Lung (tissue), 12 donors: ENCODE data around the gene HCAR2. TPM values are rescaled to one million over a fixed set of nuclear protein-coding genes. Genes with fewer than 3 reads are reported as not detected.
"Not testable (repeated sequence)": the region's sequence is repeated elsewhere in the genome, so short reads cannot be mapped to it uniquely, and the experiment has no call there.

Experiments
- ATAC-seq: fragments of 200-7000 bp; cut with Tn5 transposase; one replicate; pipeline ENCODE4 v1.9.1; 2020; ENCODE audit warnings: moderate number of reproducible peaks; ENCODE audit not compliant: insufficient read depth, low FRiP score
- DNase-seq, 3 donors: peaks; one replicate each; pipeline ENCODE4 v3.0.0-alpha.2; 2013 to 2017
- H3K27ac ChIP-seq, 2 donors: one replicate each; pipeline ENCODE4 v1.5.1; 2013; ENCODE audit warnings: mild to moderate bottlenecking in 2 of 2, moderate library complexity in 2 of 2, control low read depth in 1 of 2, inconsistent platforms in 1 of 2, low read depth in 1 of 2, low read length in 1 of 2
- H3K27me3 ChIP-seq, 3 donors: one replicate each; pipeline ENCODE4 v1.5.1; 2013; ENCODE audit warnings: low read length in 2 of 3; ENCODE audit not compliant: control insufficient read depth in 3 of 3, insufficient read depth in 3 of 3
- H3K36me3 ChIP-seq, 4 donors: one replicate each; pipeline ENCODE4 v1.5.1; 2013; ENCODE audit warnings: low read length in 4 of 4, mild to moderate bottlenecking in 1 of 4, moderate library complexity in 1 of 4; ENCODE audit not compliant: control insufficient read depth in 4 of 4, insufficient read depth in 4 of 4
- H3K4me1 ChIP-seq, 5 donors: one replicate each; pipeline ENCODE4 v1.5.1; 2013; ENCODE audit warnings: low read length in 5 of 5, mild to moderate bottlenecking in 2 of 5, moderate library complexity in 1 of 5; ENCODE audit not compliant: control insufficient read depth in 5 of 5, insufficient read depth in 5 of 5
- H3K4me3 ChIP-seq: one replicate; pipeline ENCODE4 v1.5.1; 2013; ENCODE audit warnings: mild to moderate bottlenecking, control low read depth, moderate library complexity
- H3K9ac ChIP-seq, 2 donors: one replicate each; pipeline ENCODE4 v1.5.1; 2013; ENCODE audit warnings: low read length in 2 of 2, control low read depth in 1 of 2; ENCODE audit not compliant: insufficient read depth in 1 of 2
- H3K9me3 ChIP-seq, 4 donors: one replicate each; pipeline ENCODE4 v1.5.1; 2013; ENCODE audit warnings: low read length in 3 of 4, mild to moderate bottlenecking in 1 of 4, moderate library complexity in 1 of 4; ENCODE audit not compliant: control insufficient read depth in 4 of 4, insufficient read depth in 3 of 4
- WGBS, 2 donors: extraction: QIAGEN DNeasy Blood & Tissue Kit; methylation state at CpG; one replicate each; pipeline ENCODE4 v1.1.7; 2013; 5-methylcytosine and 5-hydroxymethylcytosine counted together
- polyA plus RNA-seq, 2 donors: library from polyadenylated mRNA; stranded (reverse); fragments of 200-250 nt; gene quantifications; one replicate each; pipeline ENCODE4 v1.2.1, GENCODE V29; 2013
- total RNA-seq, 2 donors: library from RNA; depleted of rRNA in 1 of 2; stranded (reverse); fragments of >200 nt in 1 of 2; gene quantifications; one replicate each; pipeline ENCODE4 v1.2.1, GENCODE V29; 2014 to 2021
- TF ChIP-seq, protein P1 (sequence below): IDR thresholded peaks from 2 replicates; pipeline ENCODE4 v1.5.1; 2012; ENCODE audit warnings: mild to moderate bottlenecking; ENCODE audit errors: control extremely low read depth, extremely low read depth
- donor health status: control.
- donor health status: control.
- donor health status: Bipolar disorder and iron deficiency.
- donor health status: healthy.
- donor health status: DM: yes; HTN: yes; CAD: no.

The HCAR2 gene
- total and polyA plus RNA-seq, 4 donors, result 1.4 to 31.4 (median 6.5) TPM

DNA sequence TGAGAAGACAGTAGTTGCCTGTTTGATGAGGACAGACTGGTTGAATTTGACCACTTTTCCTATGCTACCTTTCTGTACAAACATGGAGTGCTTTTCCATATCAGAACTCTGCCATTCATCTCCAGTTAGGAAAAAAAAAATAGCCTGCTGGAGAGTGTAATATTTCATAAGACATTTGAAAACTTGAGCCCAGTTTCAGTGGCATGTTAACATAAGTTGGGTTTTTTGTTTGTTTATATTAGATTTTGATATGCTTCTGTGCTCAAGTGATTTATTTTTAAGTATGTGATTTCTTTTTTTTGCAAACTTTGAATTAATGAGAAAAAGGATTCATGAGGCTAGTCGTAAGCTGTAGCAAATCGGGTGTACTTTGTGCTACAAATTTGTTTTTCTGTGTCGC, 684 bp upstream of the HCAR2 start:
- not testable (repeated sequence) for H3K9me3 ChIP-seq, DNase-seq, H3K36me3 ChIP-seq, ATAC-seq, H3K4me1 ChIP-seq, H3K27me3 ChIP-seq, H3K27ac ChIP-seq, H3K4me3 ChIP-seq, H3K9ac ChIP-seq
- WGBS, 2 donors, result 68 to 96% methylated on average over 3 of the region's 3 CpGs

DNA sequence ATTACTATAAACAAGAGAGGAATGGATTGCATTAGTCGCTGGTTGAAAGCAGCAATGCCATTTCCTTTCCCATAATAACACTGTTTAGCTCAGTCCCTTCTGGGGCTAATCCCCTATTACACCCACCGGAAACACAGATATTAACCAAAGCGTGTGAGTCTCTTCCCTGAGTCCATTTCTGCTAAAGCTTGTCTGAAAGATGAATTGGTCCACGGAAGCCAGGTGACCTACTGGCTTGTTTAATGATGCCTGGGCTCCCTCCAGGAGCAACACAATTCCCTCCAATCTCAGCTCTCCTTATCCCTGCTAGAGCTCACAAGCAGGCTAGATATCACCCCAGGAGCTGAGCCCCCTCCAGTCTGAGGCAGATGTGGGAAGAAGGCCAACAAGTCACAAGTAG, 1.7 kb downstream of the HCAR2 start:
- not testable (repeated sequence) for H3K36me3 ChIP-seq, H3K9ac ChIP-seq, ATAC-seq, H3K27me3 ChIP-seq, DNase-seq, H3K4me1 ChIP-seq, H3K27ac ChIP-seq, H3K9me3 ChIP-seq, H3K4me3 ChIP-seq
- 48 to 64% methylated on average over 4 of the region's 4 CpGs for WGBS, 2 donors

DNA sequence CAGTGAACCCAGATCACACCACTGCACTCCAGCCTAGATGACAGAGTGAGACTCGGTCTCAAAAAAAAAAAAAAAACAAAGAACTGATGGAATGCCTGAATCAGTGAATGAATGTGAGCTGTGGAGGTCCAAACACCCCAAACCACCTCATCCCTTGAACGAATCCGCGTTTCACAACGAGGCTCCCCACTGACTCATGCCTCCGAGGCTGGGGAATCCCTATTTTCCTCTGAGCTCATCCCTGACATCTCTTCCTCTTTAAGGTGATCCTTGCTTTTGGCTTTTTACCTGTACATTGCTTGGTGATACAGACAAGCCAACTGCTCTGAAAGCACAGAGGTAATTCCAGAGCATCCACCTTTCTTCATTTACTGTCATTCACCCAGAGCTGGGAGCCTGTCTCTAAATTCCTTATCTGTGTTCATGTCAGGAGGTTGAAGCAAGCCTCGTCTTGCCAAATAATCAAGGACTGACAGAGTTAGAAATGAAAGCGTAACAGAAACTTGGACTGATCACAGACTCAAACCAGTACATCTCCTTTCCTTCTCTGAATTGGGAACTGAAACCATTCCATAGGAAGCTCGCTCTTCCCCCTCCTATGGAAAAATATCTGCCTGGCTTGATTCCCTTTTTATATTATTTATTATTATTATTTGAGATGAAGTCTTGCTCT, 3.0 kb downstream of the HCAR2 start:
- 70% methylated on average over 2 of the region's 9 CpGs; no CpG with 5 or more reads in 1 of the 2 donors for WGBS, 2 donors
- H3K9ac ChIP-seq, H3K4me1 ChIP-seq, DNase-seq, H3K9me3 ChIP-seq, H3K4me3 ChIP-seq, H3K27ac ChIP-seq, ATAC-seq, H3K36me3 ChIP-seq, H3K27me3 ChIP-seq: not testable (repeated sequence)

DNA sequence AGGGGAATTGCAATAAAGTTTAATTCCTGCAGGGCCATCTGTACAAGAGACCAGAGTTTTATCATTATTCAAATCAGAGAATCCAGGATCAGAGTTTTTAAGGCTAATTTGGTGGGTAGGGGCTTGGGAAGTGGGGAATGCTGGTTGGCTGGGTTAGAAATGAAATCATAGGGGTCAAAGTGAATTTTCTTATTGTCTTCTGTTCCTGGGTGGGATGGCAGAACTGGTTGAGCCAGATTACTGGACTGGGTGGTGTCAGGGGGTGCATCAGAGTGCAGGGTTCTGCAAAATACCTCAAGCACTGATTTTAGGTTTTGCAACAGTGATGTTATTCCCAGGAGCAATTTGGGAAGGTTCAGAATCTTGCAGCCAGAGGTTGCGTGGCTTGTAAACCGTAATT, 6.2 kb downstream of the HCAR2 start:
- WGBS, 2 donors, result 84 to 87% methylated on average over 2 of the region's 2 CpGs
- H3K36me3 ChIP-seq, ATAC-seq: not testable (repeated sequence)

DNA sequence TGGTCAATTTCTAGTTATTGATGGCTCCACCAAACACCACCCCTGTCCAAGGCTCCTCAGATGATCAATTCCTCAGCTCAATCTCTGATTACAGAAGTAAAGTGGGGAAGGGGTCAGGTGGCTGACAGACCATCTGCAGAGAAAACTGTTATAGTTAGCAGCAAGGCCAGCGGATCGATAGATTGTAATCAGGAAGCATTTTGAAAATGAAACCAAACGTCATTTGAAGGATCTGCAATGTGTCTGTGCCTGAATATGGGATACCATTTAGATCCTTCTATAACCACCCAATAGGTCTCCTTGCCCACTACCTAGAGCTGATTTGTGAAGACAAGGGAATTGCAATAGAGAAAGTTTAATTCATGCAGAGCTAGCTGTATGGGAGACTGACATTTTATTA, 11.6 kb downstream of the HCAR2 start:
- ATAC-seq, result no peak
- no peak overlapping the region for H3K9ac ChIP-seq
- TF ChIP-seq, protein P1, sequence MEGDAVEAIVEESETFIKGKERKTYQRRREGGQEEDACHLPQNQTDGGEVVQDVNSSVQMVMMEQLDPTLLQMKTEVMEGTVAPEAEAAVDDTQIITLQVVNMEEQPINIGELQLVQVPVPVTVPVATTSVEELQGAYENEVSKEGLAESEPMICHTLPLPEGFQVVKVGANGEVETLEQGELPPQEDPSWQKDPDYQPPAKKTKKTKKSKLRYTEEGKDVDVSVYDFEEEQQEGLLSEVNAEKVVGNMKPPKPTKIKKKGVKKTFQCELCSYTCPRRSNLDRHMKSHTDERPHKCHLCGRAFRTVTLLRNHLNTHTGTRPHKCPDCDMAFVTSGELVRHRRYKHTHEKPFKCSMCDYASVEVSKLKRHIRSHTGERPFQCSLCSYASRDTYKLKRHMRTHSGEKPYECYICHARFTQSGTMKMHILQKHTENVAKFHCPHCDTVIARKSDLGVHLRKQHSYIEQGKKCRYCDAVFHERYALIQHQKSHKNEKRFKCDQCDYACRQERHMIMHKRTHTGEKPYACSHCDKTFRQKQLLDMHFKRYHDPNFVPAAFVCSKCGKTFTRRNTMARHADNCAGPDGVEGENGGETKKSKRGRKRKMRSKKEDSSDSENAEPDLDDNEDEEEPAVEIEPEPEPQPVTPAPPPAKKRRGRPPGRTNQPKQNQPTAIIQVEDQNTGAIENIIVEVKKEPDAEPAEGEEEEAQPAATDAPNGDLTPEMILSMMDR, result no peak
- WGBS, 2 donors, result 63 to 68% methylated on average over 3 of the region's 3 CpGs
- H3K36me3 ChIP-seq, result no peaks in the 10 kb centered on the region
- no peaks in the 10 kb centered on the region for H3K4me1 ChIP-seq
- no peak for DNase-seq
- H3K27ac ChIP-seq, result no peak overlapping the region
- H3K27me3 ChIP-seq, result no peaks in the 10 kb centered on the region
- no peak overlapping the region for H3K4me3 ChIP-seq
- H3K9me3 ChIP-seq, result no peaks in the 10 kb centered on the region

More for the DNA sequence above, 6.2 kb downstream of the HCAR2 start:
- H3K27ac ChIP-seq, H3K4me3 ChIP-seq, H3K4me1 ChIP-seq, DNase-seq, H3K27me3 ChIP-seq, H3K9me3 ChIP-seq, H3K9ac ChIP-seq: not testable (repeated sequence)
